Fibroblast of the aortic adventitia (primary cell): Measurements from ENCODE around the gene FBXO21. TPM values are rescaled to one million over a fixed set of nuclear protein-coding genes. Genes with fewer than 3 reads are reported as not detected.

Source experiments
- DNase-seq: peaks from one replicate; pipeline ENCODE4 v3.0.0-alpha.2; 2010; ENCODE audit warnings: low read depth
- H3K4me3 ChIP-seq: 2 replicates; pipeline ENCODE4 v1.5.1; 2011; ENCODE audit warnings: low read depth, mild to moderate bottlenecking, control low read depth, low read length, moderate library complexity
- total RNA-seq: library from RNA; depleted of rRNA; stranded (reverse); fragments of >200 nt; gene quantifications from 2 replicates; pipeline ENCODE4 v1.2.3, GENCODE V29; 2012; ENCODE audit warnings: low replicate concordance
- TF ChIP-seq, protein P1 (sequence below): IDR thresholded peaks from 2 replicates; pipeline ENCODE4 v1.5.1; 2011; ENCODE audit warnings: mild to moderate bottlenecking, low read length, control low read depth, inconsistent platforms; ENCODE audit not compliant: insufficient read depth

Gene FBXO21, protein sequence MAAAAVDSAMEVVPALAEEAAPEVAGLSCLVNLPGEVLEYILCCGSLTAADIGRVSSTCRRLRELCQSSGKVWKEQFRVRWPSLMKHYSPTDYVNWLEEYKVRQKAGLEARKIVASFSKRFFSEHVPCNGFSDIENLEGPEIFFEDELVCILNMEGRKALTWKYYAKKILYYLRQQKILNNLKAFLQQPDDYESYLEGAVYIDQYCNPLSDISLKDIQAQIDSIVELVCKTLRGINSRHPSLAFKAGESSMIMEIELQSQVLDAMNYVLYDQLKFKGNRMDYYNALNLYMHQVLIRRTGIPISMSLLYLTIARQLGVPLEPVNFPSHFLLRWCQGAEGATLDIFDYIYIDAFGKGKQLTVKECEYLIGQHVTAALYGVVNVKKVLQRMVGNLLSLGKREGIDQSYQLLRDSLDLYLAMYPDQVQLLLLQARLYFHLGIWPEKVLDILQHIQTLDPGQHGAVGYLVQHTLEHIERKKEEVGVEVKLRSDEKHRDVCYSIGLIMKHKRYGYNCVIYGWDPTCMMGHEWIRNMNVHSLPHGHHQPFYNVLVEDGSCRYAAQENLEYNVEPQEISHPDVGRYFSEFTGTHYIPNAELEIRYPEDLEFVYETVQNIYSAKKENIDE
- 41.5 and 44.8 TPM in 2 replicates for total RNA-seq

DNA sequence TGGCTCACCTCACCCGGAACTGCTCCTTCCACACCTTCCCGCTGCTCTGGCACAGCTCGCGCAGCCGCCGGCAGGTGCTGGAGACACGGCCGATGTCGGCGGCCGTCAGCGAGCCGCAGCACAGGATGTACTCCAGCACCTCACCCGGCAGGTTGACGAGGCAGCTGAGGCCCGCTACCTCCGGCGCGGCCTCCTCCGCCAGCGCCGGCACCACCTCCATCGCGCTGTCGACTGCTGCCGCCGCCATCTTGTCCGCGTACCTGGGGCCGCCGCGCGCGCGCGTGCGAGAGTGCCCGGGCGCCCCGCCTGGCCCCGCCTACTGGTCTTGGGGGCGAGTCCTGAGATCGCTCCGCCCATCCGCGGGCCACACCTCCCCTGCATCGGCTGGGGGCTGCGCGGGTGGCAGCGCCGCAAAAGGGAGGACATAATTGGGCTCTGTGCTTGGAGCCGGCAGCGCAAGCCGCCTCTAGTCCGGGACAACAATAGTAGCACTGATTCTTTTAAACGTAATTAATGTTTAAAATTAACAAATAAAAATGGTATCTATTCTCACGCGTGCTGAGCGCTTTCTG, at the start of gene FBXO21:
Gene FBXO21 (minus strand): TSS at position 261 of the 572 bp plus-strand sequence. CDS start 14 bp downstream, at position 247.
- peak within 1 kb of the TSS; percentile 90 for H3K4me3 ChIP-seq
- DNase-seq = peak; percentile 68
- TF ChIP-seq, protein P1, sequence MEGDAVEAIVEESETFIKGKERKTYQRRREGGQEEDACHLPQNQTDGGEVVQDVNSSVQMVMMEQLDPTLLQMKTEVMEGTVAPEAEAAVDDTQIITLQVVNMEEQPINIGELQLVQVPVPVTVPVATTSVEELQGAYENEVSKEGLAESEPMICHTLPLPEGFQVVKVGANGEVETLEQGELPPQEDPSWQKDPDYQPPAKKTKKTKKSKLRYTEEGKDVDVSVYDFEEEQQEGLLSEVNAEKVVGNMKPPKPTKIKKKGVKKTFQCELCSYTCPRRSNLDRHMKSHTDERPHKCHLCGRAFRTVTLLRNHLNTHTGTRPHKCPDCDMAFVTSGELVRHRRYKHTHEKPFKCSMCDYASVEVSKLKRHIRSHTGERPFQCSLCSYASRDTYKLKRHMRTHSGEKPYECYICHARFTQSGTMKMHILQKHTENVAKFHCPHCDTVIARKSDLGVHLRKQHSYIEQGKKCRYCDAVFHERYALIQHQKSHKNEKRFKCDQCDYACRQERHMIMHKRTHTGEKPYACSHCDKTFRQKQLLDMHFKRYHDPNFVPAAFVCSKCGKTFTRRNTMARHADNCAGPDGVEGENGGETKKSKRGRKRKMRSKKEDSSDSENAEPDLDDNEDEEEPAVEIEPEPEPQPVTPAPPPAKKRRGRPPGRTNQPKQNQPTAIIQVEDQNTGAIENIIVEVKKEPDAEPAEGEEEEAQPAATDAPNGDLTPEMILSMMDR = no peak

DNA sequence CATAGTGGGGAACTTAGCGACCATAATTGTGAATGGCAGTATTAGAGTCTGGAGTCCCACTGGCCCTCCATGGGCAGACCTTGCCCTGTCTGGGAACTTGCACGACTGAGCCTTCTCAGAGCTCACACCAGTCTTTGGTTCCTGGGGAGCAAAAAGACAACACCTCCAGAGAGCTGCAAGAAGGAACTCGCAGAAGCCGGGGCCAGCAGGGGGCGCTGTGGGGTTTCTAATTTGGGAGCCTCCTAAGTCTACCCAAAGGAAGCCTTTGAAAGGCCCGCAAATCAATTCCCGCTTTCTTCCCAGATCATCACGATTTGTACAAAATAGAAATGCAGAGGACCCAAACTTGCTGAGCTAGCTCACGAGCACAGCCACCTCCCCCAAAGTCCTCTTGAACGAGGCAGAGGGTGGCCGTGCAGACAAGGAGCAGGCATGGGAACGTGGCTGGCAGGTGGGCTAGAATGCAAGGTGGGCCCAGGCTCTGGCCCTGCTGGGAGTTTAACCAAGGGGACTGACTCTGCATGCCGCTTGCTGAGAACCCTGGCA, 46.3 kb upstream of the FBXO21 start:
- no peak overlapping the region for H3K4me3 ChIP-seq
- TF ChIP-seq, protein P1 = peak; percentile 59
- peak; percentile 32 for DNase-seq

DNA sequence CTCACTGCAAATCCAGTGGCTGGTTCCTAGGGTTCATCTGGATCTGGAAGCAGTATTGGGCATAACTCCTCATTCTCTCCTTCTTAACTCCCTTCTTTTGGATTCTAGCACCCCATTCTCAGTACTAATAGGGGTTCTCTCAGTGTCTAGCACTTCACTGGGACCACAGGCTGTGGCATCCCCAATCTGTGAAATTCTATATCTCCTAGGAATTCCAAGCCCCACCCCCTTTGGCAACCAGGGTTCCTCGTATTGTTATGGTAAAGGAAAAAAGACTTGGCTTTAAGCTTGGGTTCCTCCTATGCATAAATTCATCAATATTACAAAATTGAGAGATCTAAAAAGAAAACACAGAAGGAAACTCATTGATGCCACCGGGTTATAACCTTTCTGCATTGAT, 45.0 kb upstream of the FBXO21 start:
- no peak overlapping the region for H3K4me3 ChIP-seq
- TF ChIP-seq, protein P1 = no peak
- DNase-seq = no peak

DNA sequence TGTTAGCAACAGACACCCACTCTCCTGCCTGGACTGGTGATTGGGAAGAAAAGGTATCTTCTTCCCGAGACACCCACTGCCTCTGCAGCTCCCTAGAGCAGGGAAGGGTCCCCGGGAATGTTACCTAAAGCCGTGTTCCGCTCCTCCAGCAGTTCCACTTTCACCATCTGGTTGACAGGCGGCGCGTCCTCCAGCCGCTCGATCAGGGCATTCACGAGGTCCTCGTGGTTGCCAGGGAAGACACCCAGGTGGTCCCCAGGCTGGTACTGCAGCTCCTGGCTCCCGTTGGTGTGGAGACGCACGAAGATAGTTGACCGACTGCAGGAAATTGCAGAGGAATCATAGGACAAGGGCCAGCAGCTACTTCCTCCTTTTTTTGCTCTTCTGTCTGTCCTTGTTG, 44.2 kb upstream of the FBXO21 start:
- H3K4me3 ChIP-seq = no peak overlapping the region
- no peak for DNase-seq
- TF ChIP-seq, protein P1 = no peak

DNA sequence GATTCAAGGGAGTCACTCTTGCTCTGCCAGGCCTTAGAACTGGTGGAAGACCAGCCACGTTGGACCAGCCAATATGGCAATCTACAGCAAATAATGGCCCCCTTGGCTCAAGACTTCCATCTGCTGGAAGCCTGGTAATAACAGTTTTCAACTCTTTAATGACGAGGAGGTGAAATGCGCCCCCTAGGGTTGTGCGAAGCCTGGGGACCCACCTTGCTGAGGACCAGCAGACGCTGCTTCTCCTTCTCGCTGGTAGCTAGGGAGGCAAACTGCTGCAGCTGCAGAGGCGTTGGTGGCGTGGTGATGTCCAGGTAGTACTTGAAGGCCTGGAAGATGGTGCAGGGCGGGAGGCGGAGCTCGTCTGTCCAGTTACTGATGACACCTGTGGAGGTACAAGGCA, 41.5 kb upstream of the FBXO21 start:
- DNase-seq = no peak
- H3K4me3 ChIP-seq = no peak overlapping the region
- TF ChIP-seq, protein P1 = no peak

DNA sequence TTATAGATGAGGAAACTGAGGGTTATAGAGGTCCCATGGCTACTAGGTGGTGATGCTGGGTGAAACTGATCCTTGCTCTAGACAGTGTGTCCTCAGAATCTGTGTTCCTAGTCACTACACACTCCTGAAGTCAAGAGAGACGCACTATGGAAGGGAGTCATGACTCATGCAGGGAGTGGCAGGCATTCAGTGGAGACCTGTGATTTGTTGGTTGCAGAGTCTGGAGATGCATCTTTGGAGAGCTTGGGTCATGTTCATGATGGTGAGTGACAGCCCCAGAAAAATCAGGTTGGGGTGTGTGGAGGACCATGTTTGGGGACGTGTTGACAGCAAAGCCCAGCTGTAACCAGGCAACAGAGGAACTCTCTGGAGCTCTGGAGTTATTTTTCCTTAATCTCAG, 38.0 kb upstream of the FBXO21 start:
- TF ChIP-seq, protein P1 = no peak
- H3K4me3 ChIP-seq = no peak overlapping the region
- DNase-seq = no peak
